ENCODE results near the gene FMN1. TPM values are rescaled to one million over a fixed set of nuclear protein-coding genes. Genes with fewer than 3 reads are reported as not detected.

The FMN1 gene
- total RNA-seq, 1 donor from 2014 or later = 3.3 TPM

DNA sequence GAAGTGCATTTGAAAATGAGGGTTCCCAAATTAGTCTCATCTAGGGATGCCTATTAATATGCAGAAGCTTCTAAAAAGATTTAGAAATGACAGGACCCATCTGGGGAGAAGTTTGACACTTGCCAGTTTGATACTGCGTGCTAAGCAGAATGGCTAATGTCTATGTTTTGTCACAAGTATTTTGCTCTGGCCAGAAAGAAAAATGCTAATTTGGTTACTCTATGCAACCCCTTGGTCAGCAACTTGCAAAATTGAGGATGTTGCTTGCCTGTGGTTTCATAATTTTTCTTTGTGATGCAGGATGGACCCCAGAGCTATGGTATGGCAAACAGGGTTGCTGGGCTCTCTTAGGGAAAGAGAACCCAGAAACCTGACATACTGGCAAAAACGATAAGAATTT, 148.2 kb downstream of the FMN1 start:
- ATAC-seq = no peak
- intact Hi-C loops (cut with DNase I) = no loop called here
- DNase-seq (ENCODE audit: missing footprints) = no peak

DNA sequence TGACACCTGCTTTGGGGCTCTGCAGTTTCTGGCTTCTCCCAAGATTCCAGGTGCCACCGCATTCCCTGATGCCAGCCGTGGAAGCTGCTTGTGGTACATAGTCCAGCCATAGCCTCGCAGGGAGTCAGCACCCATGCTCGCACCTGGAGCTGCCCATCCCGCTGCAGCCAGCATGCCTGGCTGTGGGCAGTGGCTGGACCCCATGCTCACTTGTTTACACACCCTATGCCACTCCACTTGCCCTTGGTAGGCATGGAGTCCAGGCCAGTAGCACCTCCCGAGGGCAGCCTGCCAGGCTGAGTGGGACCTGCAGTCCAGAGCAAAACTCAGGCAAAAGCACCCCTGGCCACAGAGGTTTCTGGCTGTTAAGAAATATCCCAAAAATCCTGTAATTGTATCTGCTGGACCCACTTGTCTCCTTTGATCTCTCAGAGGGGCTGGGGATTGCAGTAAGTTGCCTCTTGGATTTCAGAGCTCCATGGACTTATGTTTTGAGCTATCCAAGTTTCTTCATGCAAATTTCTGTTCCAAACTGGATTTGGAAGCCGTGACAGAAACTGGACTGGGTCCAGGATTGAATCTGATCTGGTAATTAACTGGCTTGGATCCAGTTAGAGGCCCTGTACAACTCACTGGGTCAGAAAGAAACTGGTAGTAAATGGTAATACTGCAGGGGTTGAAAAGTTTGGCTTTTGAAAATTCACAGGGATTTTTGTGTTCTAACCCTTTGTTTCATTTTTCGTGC, 149.3 kb downstream of the FMN1 start:
- ATAC-seq (no peak), DNase-seq (ENCODE audit: missing footprints) (no peak)
- intact Hi-C loops (cut with DNase I) = no loop called here

DNA sequence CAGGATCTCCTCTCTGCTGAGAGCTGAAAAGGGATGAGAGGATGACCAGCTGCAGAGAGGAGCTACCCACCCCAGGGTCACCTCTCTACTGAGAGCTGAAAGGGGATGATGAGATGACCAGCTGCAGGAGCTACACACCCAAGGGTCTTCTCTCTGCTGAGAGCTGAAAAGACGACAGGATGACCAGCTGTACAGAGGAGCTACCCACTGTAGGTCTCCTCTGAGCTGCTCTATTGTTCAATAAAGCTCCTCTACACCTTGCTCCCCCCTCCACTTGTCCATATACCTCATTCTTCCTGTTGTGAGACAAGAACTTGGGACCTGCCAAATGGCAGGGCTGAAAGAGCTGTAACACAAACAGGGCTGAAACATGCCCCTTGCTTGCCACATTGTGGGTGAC, 149.9 kb downstream of the FMN1 start:
- no peak for DNase-seq (ENCODE audit: missing footprints)
- ATAC-seq = no peak
- intact Hi-C loops (cut with DNase I) = no loop called here

DNA sequence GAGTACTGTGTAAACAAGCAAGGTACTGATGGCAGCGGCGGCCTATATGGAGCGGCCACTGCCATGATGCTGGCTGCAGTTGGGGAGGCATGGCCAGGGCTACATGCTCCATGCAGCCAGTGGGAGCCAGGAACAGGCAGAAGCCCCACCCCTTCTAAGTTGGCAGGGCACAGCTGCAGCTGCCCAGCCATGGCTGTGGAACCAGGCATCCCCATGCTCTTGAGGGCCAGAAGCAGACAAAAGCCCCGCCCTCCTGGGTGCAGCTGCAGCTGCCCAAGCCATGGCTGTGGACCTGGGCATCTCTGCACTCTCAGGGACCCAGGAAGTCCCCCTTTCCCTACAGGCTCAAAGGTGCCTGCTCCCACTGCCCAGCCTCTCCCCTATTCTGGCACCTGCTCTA, 150.9 kb downstream of the FMN1 start:
- DNase-seq (ENCODE audit: missing footprints) = no peak
- no peak for ATAC-seq
- intact Hi-C loops (cut with DNase I) = no loop called here

DNA sequence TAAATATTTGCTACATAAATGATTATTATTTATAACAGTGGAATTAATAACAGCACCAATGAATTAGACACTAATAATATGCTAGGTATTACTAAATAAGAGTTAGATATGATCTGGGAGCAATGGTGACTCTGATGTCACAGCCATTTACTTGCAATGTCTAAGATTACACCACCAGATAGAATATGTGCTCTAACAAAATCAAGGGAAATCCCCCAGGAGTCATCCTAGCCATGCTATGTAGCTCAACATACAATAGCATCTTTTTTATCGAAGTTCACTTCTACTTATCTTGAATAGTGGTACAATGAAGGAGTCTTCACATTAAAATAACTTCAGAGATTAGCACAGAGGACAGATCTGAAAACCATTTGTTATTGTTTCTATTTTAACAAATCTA, 154.0 kb downstream of the FMN1 start:
- no peak for DNase-seq (ENCODE audit: missing footprints)
- no peak for ATAC-seq
- intact Hi-C loops (cut with DNase I) = no loop called here

DNA sequence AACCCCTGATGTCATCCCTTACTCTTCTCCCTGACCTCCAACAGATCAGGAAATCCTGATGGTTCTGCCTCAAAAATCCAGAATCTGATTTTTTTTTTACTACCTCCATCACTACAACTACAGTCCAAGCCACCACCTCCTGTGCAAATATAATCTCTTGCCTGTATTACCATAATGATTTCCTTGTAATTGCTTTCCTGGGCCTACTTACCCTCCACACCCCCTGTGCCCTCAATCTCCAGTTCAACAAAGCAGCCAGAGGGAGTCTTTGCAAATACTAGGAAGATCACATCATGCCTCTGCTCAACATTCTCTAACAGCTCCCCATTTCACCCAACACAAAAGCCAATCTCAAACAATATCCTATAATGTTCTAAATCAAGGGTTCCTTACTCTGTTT, 159.9 kb downstream of the FMN1 start:
- ATAC-seq (no peak), DNase-seq (ENCODE audit: missing footprints) (no peak)
- intact Hi-C loops (cut with DNase I) = no loop called here

DNA sequence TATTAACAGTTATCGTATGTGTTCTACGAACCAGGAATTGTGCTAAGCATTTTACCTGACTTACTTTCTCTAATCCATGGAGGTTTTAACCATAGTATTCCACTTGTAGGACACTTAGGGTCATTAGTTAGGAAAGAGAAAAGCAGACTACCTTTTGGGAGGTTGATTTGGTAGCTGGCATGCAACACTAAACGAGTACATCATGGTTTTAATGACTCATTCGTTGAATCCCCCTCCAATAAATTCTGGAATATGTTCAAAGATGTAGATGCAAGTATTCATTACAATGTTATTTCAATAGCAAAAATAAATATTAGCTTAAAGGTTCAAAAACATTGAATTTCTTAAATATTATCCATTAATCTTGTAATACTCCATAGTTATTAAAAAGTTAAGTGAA, 162.5 kb downstream of the FMN1 start:
- DNase-seq (ENCODE audit: missing footprints) = no peak
- intact Hi-C loops (cut with DNase I) = no loop called here
- ATAC-seq = no peak

DNA sequence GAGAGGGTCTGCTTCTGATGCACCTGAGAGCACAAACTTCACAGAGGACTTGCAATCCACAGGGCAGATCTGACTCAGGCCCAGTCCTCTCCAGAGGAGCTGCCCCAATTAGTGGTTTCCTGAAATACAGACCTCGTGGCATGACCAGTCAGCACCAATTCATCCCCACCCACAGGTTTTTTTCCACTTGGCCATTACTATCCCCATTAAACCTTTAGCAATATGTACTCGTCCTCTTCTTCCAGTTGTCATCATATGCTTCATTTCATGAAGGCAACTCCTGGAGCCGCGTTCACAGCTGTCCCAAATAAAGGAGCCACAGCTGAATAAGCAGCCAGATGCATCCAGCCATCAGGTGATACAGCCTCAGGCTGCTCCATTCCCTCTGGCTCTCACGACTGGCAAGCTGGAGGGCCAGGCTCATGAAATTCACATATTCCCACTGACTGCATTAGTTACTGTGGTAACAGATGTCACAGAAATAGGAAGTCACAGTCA, 163.1 kb downstream of the FMN1 start:
- ATAC-seq (no peak), DNase-seq (ENCODE audit: missing footprints) (no peak)
- intact Hi-C loops (cut with DNase I) = no loop called here

DNA sequence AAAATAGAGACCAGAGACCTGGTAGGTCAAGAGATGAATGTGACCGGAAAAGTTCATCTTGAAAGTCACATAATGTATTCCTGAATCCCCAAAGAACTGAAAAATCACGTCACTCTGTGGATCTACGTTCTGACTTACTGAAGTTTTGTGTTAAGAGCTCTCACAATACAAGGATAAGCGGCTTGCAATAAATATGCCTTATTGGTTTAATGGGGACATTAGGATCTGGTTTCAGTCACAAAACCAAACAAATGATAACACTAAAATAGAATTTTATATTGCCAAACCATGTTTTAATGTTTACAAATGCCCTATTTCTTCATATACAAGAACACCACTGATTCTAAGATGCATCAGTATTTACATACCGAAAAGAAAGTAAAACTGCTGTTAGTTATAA, 164.2 kb downstream of the FMN1 start:
- ATAC-seq (no peak), DNase-seq (ENCODE audit: missing footprints) (no peak)
- intact Hi-C loops (cut with DNase I) = no loop called here

DNA sequence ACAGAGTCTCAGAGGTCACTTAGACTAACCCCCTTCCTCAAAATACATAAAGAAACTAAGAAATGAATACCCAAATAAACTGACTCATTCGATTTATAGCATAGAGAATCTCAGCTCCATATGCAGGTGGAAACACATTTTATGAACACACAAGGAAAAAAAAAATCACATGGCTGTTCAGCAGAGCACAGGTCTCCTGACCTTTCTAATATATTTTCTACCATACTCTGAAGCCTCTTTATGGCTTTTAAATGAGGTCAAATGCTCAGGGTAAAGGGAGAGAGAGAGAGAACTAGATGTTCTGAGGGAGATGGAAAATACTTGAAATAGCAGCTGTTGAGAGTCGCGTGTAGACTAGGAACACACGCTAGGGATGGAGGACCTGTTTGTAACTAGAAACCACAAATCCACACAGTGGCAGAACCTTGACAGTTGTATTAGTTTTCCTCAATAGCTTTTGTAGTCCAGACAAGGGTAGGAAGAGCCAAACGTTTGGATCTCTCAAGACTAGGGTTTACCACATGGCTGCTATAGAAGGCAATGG, 165.3 kb downstream of the FMN1 start:
- DNase-seq (ENCODE audit: missing footprints) (no peak), ATAC-seq (peak; percentile 76)
- intact Hi-C loops (cut with DNase I) = loop anchor here (10.0 kb wide), 1 partner anchor 166 kb away; the partner anchor contains the start of gene FMN1

DNA sequence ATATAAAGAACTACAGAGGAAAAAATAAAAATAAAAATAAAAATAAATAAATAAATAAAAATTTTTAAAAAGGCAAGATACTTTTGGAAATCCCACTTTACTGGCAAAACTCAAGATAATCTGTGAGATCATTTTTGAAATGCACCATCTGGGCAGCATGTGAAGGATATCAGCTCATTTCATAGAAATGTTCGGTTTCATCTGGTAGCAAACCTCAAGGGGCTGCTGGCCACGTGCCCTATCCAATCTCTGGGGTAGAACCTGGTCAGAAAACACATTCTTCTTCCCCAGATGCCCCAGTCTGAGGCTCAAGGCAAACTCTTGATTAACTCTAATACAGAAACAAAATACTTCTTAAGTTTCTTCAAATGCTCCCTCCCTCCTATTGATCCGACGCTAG, 166.0 kb downstream of the FMN1 start:
- no peak for ATAC-seq
- DNase-seq (ENCODE audit: missing footprints) = no peak
- intact Hi-C loops (cut with DNase I) = loop anchor here (1.0 to 10.0 kb wide), 2 partner anchors 40 to 166 kb away; partner anchors contain the start of gene FMN1

DNA sequence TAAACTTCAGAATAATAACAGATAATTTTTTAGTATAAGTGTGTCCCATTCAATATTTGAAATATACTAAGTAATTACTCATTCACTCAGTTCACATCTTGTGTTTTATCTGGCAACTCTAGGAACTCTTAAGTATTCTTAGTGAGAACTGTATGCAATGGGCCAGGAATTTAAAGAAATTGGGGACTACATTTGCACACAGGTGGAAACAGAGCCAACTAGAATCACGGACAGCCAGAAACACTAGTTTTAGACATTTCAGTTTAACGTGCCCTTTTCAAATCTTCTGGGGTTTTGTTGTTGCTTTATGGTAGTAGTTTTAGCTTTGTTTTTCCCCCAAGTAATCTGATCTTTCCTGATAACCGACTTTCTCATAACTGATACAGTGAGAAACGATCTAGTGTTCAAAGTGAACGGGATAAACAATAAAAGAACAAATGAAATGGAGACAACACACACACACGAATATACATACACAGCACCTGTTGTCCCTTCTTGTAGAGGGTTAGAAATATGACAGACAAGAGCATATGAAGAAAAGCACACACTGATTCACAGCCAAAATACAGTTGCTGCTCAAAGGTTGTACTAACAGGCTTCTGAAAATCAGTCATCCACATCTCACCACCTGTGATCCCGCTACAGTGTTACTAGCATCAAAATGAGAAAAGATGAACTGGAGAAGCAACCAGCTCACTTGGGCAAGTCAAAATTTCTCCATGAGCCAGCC, 167.0 kb downstream of the FMN1 start:
- intact Hi-C loops (cut with DNase I) = loop anchor here (1.0 to 10.0 kb wide), 2 partner anchors 41 to 167 kb away; partner anchors contain the start of gene FMN1
- ATAC-seq (no peak), DNase-seq (ENCODE audit: missing footprints) (no peak)

DNA sequence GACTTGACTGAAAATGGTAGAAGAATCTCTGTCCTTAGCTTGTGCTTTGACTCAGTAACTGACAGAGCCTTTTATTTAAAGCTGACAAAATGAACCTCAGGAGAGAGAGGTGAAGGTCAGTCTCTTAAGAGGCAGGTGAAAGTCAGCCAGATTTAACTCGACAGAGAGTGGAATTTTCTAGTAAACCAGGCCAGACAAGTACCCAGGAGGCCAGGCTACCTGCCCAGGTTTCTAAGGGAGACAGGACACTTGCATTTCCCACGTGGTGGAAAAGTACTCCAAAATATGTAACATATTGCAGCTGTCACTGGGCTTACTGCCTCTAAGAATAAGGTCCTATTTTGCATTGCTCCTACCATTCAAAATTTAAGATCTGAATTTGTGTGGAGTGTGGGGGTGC, 167.9 kb downstream of the FMN1 start:
- peak; percentile 60 for ATAC-seq
- intact Hi-C loops (cut with DNase I) = loop anchor here (10.0 kb wide), 1 partner anchor 168 kb away; the partner anchor contains the start of gene FMN1
- no peak for DNase-seq (ENCODE audit: missing footprints)

DNA sequence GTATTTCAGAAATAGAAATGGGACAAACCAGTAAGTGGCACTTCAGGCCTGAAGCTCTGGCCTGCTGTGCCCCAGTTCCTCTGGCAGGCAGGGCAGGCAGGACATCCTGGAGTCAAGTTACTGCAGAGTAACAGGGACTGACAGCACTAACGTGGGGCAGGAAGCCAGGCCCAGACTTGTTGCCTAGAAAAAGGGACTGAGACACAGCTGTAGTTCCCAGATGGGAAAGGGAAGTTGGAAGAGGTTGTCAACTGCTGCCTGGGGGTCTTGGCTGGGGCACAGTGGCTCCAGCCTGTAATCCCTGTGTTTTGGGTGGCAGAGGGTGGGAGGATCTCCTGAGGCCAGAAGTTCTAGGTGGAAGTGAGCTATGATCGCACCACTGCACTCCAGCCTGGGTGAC, 171.9 kb downstream of the FMN1 start:
- intact Hi-C loops (cut with DNase I) = loop anchor here (1.0 to 10.0 kb wide), 3 partner anchors 53 to 172 kb away; partner anchors contain the start of gene FMN1
- peak; percentile 96 for ATAC-seq

DNA sequence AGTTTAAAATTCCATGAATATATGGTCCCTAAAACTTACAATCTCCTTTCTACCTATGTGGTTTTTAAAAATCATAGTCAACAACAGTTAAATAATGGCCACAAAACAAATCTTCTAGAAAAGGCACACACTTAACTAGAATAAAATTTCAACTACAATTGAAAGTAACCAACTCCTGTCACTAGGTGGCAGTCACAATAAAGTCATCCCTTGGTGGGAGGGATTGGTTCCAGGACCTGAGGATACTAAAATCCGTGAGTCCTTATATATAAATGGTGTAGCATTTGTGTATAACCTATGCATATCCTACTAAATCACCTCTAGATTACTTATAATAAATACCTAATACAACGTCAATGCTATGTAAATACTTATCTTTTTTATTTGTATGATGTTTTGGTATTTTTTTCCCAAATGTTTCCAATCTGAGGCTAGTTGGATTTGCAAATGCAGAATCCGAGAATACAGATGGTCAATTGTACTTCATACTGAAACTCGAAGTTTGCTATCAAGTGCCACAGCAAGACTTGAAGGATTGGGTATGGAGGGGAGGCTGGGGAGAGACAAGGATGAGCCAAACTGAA, 172.6 kb downstream of the FMN1 start:
- no peak for DNase-seq (ENCODE audit: missing footprints)
- ATAC-seq = peak; percentile 73
- intact Hi-C loops (cut with DNase I) = loop anchor here (1.0 to 10.0 kb wide), 3 partner anchors 53 to 173 kb away; partner anchors contain the start of gene FMN1

More for the DNA sequence above, 171.9 kb downstream of the FMN1 start:
- DNase-seq (ENCODE audit: missing footprints) = peak; percentile 91

DNA sequence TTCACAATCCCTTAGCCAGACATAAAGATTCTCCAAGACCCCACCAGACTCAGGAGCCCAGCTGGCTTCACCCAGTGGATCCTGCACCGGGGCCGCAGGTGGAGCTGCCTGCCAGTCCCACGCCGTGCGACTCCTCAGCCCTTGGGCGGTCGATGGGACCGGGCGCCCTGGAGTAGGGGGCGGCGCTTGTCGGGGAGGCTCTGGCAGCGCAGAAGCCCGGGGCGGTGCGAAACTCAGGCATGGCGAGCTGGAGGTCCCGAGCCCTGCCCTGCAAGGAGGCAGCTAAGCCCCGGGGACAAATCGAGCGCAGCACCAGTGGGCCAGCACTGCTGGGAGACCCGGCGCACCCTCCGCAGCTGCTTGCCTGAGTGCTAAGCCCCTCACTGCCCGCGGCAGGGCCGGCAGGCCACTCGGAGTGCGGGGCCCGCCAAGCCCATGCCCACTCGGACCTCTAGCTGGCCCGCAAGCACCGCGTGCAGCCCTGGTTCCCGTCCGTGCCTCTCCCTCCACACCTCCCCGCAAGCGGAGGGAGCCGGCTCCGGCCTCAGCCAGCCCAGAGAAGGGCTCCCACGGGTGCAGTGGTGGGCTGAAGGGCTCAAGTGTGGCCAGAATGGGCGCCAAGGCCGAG, 175.0 kb downstream of the FMN1 start:
- DNase-seq (ENCODE audit: missing footprints) = peak; percentile 57
- ATAC-seq = no peak
- intact Hi-C loops (cut with DNase I) = no loop called here

DNA sequence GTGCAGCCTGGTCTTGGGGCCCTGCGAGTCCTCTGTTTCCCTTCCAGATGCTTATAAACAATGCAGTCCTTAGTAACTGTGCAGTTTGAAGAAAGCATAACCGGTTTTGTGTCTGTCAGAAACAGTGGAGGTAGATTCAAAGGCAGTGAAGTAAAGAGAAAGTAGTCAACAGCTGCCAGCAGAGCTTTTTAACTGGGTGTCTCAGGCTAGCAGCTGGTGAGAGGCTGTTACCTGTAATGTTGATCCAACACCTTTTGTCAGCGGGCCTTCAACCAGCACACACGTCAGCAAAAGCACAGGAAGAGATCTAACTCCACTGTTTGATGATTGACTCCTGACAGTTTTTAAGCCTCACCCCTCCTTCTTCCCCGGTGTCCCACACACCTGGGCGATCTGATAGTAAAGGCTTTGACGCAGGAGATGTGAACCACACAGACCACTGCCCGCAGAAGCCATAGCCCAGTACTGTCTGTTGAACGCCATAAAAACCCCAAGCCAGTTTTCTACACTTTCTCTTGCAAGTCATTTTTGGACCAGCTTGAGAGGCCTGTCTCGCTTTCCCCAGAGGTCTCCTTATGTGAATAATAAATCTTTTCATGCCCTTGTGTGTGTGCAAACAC, 178.0 kb downstream of the FMN1 start:
- DNase-seq (ENCODE audit: missing footprints) = no peak
- no peak for ATAC-seq
- intact Hi-C loops (cut with DNase I) = no loop called here

DNA sequence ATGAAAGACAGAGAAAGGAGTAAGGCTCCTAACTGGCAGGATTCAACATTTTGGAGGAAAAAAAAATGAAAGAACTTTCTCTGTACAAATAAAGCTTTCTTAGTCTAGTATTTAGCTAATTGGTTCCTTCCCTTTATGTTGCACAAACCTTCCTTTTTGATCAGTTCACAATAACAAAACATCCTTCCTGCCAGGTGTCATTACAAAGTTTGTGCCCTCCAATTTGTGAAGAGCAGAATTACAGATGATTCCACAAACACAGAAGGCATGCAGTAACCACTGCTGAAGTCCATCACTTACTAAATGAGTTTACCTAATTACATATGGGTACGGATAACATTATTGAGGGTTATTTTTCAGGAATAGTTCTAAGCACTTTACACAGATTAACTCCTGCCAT, 179.9 kb downstream of the FMN1 start:
- DNase-seq (ENCODE audit: missing footprints) = no peak
- intact Hi-C loops (cut with DNase I) = no loop called here
- ATAC-seq = no peak

Measured in Right ventricle myocardium inferior (tissue), 1 donor.